ENCODE measurements around the gene PRPF6. TPM values are rescaled to one million over a fixed set of nuclear protein-coding genes. Genes with fewer than 3 reads are reported as not detected.
A peak's percentile ranks its signal among the peaks of the same experiment; 100 is the strongest.
"Not testable (repeated sequence)": the region's sequence is repeated elsewhere in the genome, so short reads cannot be mapped to it uniquely, and the experiment has no call there.

The PRPF6 gene
- polyA plus RNA-seq, 3 donors = 29.1 to 47.7 (median 34.5) TPM

DNA sequence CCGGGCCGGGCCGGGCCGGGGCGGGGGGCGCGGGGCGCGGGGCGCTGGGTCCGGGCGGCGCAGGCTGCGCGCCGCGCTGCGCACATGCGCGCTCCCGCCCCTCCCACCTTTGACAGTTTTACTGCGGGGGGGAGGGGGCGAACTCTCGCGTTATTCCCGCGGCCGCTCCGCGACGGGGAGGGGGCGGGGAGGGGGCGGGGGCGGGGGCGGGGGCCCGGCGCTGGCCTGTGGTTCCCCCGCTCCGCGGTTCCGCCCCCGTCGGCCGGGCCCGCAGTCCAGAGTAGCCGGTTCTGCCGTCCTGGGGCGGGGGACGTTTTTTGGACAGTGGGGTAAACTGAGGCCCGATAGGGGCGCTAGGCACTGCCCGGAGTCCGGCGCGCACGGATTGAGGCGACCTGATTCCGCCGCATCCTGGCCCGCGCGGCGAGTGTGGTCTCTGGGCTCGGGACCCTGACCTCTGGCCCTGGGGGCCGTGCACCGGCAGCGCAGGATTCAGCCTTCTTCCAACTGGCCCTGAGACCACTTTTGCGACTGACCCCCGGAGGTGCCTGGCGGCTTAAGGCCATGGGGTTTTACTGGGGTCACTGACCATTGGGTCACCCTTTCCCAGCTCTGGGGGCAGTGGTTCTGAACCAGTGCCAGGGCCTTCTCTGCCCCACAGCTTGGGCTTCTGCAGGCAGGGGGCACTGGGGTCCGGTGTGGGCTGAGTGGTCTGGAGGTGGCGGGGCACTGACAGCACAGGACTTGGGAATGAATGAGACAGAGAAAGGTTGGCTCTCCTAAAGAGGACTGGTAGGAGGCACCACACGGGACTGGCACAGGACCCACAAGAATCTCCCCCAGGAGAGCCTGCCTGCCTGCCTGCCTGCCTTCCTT lies 10.9 kb upstream of the PRPF6 start, which contains the start of gene ZNF512B:
Gene ZNF512B (minus strand): TSS at position 93 of the 876 bp plus-strand sequence. CDS start 1,980 bp downstream, outside the sequence.
- Histone ChIP-seq H4K20me1 (ENCODE audit: insufficient read depth, low read length) (no peaks in the 10 kb centered on the region), H3K79me2 (ENCODE audit: insufficient read depth, low read length) (no peaks in the 10 kb centered on the region), H3K36me3 (replicated peaks in 1 of 2; ENCODE audit: control insufficient read depth in 1 of 2, insufficient read depth in 2 of 2, low read length in 2 of 2) (peaks cover 0 to 6% of the 10 kb centered on the region in 2 donors), H3K9ac (ENCODE audit: insufficient read depth, low read length, poor library complexity, severe bottlenecking) (peak within 1 kb of the TSS; percentile 64), H3K4me1 (ENCODE audit: control insufficient read depth in 1 of 2, insufficient read depth in 2 of 2, low read length in 2 of 2) (peaks cover 14 to 26% of the 10 kb centered on the region in 2 donors), H3K4me3 (replicated peaks in 1 of 3; ENCODE audit: low read depth in 2 of 3, low read length in 3 of 3) (peak within 1 kb of the TSS; percentile 18 to 67 (median 28)), H2AFZ (ENCODE audit: insufficient read depth, low read depth, low read length, poor library complexity, severe bottlenecking) (peak within 1 kb of the TSS; percentile 79), H3K27ac (ENCODE audit: low read depth in 1 of 2, low read length in 2 of 2) (no peak within 1 kb of the TSS), H3K4me2 (replicated peaks; ENCODE audit: extremely low read depth, low read length, poor library complexity, severe bottlenecking) (peak within 1 kb of the TSS; percentile 73), H3K27me3 (ENCODE audit: control insufficient read depth in 2 of 2, insufficient read depth in 2 of 2, low read length in 2 of 2) (peaks cover 0 to 18% of the 10 kb centered on the region in 2 donors), H3K9me3 (replicated peaks in 1 of 2; ENCODE audit: control insufficient read depth in 1 of 2, insufficient read depth in 1 of 2, low read length in 2 of 2) (peaks cover 0 to 13% of the 10 kb centered on the region in 2 donors)
- Mint-ChIP-seq H3K27me3 (ENCODE audit: low read depth in 3 of 3) (peaks cover 18 to 30% (median 19%) of the 10 kb centered on the region in 3 donors), H3K9me3 (peaks cover 0 to 32% (median 11%) of the 10 kb centered on the region in 7 donors), H3K36me3 (peaks cover 6 to 13% of the 10 kb centered on the region in 2 donors), H3K27ac (peak within 1 kb of the TSS in 3 of 7 donors; percentile 30 to 68 (median 57)), H3K4me3 (peak within 1 kb of the TSS; percentile 80 to 90), H3K4me1 (peaks cover 20% of the 10 kb centered on the region)
- 8% methylated on average over 32 of the region's 73 CpGs for WGBS (ENCODE audit: insufficient coverage)
- TF ChIP-seq, protein P1, sequence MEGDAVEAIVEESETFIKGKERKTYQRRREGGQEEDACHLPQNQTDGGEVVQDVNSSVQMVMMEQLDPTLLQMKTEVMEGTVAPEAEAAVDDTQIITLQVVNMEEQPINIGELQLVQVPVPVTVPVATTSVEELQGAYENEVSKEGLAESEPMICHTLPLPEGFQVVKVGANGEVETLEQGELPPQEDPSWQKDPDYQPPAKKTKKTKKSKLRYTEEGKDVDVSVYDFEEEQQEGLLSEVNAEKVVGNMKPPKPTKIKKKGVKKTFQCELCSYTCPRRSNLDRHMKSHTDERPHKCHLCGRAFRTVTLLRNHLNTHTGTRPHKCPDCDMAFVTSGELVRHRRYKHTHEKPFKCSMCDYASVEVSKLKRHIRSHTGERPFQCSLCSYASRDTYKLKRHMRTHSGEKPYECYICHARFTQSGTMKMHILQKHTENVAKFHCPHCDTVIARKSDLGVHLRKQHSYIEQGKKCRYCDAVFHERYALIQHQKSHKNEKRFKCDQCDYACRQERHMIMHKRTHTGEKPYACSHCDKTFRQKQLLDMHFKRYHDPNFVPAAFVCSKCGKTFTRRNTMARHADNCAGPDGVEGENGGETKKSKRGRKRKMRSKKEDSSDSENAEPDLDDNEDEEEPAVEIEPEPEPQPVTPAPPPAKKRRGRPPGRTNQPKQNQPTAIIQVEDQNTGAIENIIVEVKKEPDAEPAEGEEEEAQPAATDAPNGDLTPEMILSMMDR (IDR thresholded peaks at IDR 0.05) = no peak
- peak in 1 of 3 donors; percentile 46 for DNase-seq
- intact Hi-C loops (cut with micrococcal nuclease) = loop anchor here (2.0 to 5.0 kb wide), 5 partner anchors 63 to 533 kb away; partner anchors contain the start of gene PTK6 (in 1 of the 2)

DNA sequence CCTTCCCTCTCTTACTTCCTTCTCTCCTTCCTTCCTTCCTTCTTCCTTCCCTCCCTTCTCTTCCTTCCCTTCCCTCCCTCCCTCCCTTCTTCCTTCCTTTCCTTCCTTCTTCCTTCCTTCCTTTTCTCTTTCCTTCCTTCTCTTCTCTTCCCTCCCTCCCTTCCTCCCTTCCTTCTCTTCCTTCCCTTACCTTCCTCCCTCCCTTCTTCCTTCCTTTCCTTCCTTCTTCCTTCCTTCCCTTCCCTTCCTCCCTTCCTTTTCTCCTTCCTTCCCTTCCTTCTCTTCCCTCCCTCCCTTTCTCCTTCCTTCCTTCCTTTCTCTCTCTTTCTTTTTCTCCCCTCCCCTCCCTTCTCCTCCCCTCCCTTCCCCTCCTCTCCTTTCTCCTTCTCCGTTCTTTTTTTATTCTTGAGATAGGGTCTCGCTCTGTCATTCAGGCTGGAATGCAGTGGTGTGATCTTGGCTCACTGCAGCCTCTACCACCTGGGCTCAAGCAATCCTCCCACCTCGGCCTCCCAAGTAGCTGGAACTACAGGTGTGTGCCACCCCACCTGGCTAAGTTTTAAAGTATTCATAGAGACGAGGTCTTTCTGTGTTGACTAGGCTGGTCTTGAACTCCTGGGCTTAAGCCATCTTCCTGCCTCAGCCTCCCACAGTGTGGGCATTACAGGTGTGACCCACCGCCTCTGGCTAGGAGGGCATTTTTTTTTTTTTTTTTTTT lies 10.1 kb upstream of the PRPF6 start:
- no peaks in the 10 kb centered on the region for H4K20me1 ChIP-seq (ENCODE audit: insufficient read depth, low read length)
- peaks cover 14 to 26% of the 10 kb centered on the region in 2 donors for H3K4me1 ChIP-seq (ENCODE audit: control insufficient read depth in 1 of 2, insufficient read depth in 2 of 2, low read length in 2 of 2)
- peaks cover 0 to 6% of the 10 kb centered on the region in 2 donors for H3K36me3 ChIP-seq (replicated peaks in 1 of 2; ENCODE audit: control insufficient read depth in 1 of 2, insufficient read depth in 2 of 2, low read length in 2 of 2)
- peaks cover 0 to 12% of the 10 kb centered on the region in 2 donors for H3K9me3 ChIP-seq (replicated peaks in 1 of 2; ENCODE audit: control insufficient read depth in 1 of 2, insufficient read depth in 1 of 2, low read length in 2 of 2)
- H3K27ac ChIP-seq (ENCODE audit: low read depth in 1 of 2, low read length in 2 of 2) = no peak overlapping the region
- H3K4me2 ChIP-seq (replicated peaks; ENCODE audit: extremely low read depth, low read length, poor library complexity, severe bottlenecking) = no peak overlapping the region
- intact Hi-C loops (cut with micrococcal nuclease) = loop anchor here (2.0 to 5.0 kb wide), 5 partner anchors 64 to 534 kb away; partner anchors contain the start of gene PTK6 (in 1 of the 2)
- no peak overlapping the region for H3K4me3 ChIP-seq (replicated peaks in 1 of 3; ENCODE audit: low read depth in 2 of 3, low read length in 3 of 3)
- H3K4me3 Mint-ChIP-seq = peak overlapping the region in 1 of 2 donors; percentile 83
- H3K9ac ChIP-seq (ENCODE audit: insufficient read depth, low read length, poor library complexity, severe bottlenecking) = no peak overlapping the region
- no peak overlapping the region for H2AFZ ChIP-seq (ENCODE audit: insufficient read depth, low read depth, low read length, poor library complexity, severe bottlenecking)
- no peaks in the 10 kb centered on the region for H3K79me2 ChIP-seq (ENCODE audit: insufficient read depth, low read length)
- peaks cover 20% of the 10 kb centered on the region for H3K4me1 Mint-ChIP-seq
- no peak for DNase-seq
- H3K27me3 Mint-ChIP-seq (ENCODE audit: low read depth in 3 of 3) = peaks cover 18 to 30% (median 19%) of the 10 kb centered on the region in 3 donors
- H3K9me3 Mint-ChIP-seq = peaks cover 0 to 27% (median 7%) of the 10 kb centered on the region in 7 donors
- peak overlapping the region in 1 of 7 donors; percentile 57 for H3K27ac Mint-ChIP-seq
- TF ChIP-seq, protein P1 (IDR thresholded peaks at IDR 0.05) = no peak
- peaks cover 6 to 12% of the 10 kb centered on the region in 2 donors for H3K36me3 Mint-ChIP-seq
- H3K27me3 ChIP-seq (ENCODE audit: control insufficient read depth in 2 of 2, insufficient read depth in 2 of 2, low read length in 2 of 2) = peaks cover 0 to 18% of the 10 kb centered on the region in 2 donors
- WGBS (ENCODE audit: insufficient coverage) = no CpG with 5 or more reads among the region's 5 CpGs

DNA sequence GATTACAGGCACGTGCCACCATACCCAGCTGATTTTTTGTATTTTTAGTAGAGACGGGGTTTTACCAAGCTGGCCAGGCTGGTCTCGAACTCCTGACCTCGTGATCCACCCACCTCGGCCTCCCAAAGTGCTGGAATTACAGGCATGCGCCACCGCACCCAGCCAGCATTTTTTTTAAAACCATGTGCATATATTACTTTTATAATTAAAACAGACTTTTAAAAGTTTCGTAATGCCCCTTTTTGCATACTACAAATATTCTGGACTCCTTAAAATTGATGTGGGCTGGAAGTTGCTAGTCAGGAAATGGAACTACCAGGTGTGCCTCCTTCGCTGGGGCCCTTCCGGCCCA lies 9.0 kb upstream of the PRPF6 start:
- Mint-ChIP-seq H3K27ac (peak overlapping the region in 1 of 7 donors; percentile 66), H3K9me3 (peaks cover 0 to 16% (median 2%) of the 10 kb centered on the region in 7 donors), H3K4me1 (peaks cover 20% of the 10 kb centered on the region), H3K27me3 (ENCODE audit: low read depth in 3 of 3) (peaks cover 17 to 30% (median 22%) of the 10 kb centered on the region in 3 donors)
- H3K4me1 ChIP-seq (ENCODE audit: control insufficient read depth in 1 of 2, insufficient read depth in 2 of 2, low read length in 2 of 2) = peaks cover 14 to 26% of the 10 kb centered on the region in 2 donors
- H3K79me2 ChIP-seq (ENCODE audit: insufficient read depth, low read length); H3K4me2 ChIP-seq (replicated peaks; ENCODE audit: extremely low read depth, low read length, poor library complexity, severe bottlenecking); H3K36me3 ChIP-seq (replicated peaks in 1 of 2; ENCODE audit: control insufficient read depth in 1 of 2, insufficient read depth in 2 of 2, low read length in 2 of 2); H3K4me3 ChIP-seq (replicated peaks in 1 of 3; ENCODE audit: low read depth in 2 of 3, low read length in 3 of 3); DNase-seq; H3K9ac ChIP-seq (ENCODE audit: insufficient read depth, low read length, poor library complexity, severe bottlenecking); H3K36me3 Mint-ChIP-seq; H3K9me3 ChIP-seq (replicated peaks in 1 of 2; ENCODE audit: control insufficient read depth in 1 of 2, insufficient read depth in 1 of 2, low read length in 2 of 2); H3K4me3 Mint-ChIP-seq; H4K20me1 ChIP-seq (ENCODE audit: insufficient read depth, low read length); H2AFZ ChIP-seq (ENCODE audit: insufficient read depth, low read depth, low read length, poor library complexity, severe bottlenecking); H3K27ac ChIP-seq (ENCODE audit: low read depth in 1 of 2, low read length in 2 of 2): not testable (repeated sequence)
- intact Hi-C loops (cut with micrococcal nuclease) = loop anchor here (2.0 to 5.0 kb wide), 6 partner anchors 65 to 535 kb away; partner anchors contain the start of gene PTK6 (in 1 of the 2)
- WGBS (ENCODE audit: insufficient coverage) = 54% methylated on average over 2 of the region's 10 CpGs
- H3K27me3 ChIP-seq (ENCODE audit: control insufficient read depth in 2 of 2, insufficient read depth in 2 of 2, low read length in 2 of 2) = peaks cover 0 to 18% of the 10 kb centered on the region in 2 donors

All from CD14-positive monocyte (primary cell).